Measurements from ENCODE around the gene MGMT. TPM values are rescaled to one million over a fixed set of nuclear protein-coding genes. Genes with fewer than 3 reads are reported as not detected.

Gene MGMT
- total and polyA plus RNA-seq, 9 donors = 13.2 to 28.5 (median 15.8) TPM

DNA sequence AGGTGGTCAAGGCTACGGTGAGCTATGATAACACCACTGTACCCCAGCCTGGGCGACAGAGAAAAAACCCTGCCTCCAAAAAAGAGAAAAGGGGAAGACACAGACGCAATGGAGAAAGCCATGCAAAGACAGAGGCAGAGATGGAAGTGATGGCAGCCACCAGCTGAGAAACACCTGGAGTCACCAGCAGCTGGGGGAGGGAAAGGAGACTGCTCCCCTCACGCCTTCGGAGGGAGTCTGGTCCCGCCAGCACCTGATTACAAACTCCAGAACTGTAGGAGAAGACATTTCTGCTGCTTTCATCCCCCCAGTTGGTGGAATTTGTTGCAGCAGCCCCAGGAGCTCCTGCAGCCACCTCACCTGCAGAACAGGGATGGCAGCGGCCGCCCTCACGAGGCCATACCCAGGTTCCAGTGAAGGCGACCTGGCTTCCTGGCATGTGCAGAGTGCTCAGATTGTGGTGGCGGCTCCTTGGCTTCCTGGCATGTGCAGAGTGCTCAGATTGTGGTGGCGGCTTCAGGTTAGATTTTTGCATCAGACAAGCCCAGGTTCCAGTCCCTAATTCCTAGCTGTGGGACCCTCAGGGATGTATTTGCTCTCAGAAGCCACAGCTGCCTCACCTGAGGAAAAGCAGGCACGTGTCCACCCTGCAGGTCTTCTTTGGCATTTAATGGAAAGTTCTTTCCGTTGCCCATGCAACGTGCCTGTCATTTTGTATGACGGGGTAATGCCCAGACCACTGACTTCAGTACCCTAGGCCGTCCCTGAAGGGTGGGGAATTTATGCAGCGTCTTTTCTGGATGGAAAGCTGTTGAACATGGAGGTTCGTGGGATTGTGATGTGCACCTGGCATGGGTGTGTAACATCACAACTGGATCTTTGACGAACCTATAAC, 314.1 kb downstream of the MGMT start:
- no peak for DNase-seq
- H3K27ac ChIP-seq (ENCODE audit: low read length) = no peak overlapping the region
- no peak overlapping the region for H3K4me3 ChIP-seq (ENCODE audit: low read length)
- WGBS (ENCODE audit: insufficient coverage) = 94% methylated on average over 16 of the region's 20 CpGs
- peaks cover 19% of the 10 kb centered on the region for H3K4me1 ChIP-seq (ENCODE audit: control insufficient read depth, insufficient read depth, low read length)
- H3K27me3 ChIP-seq (ENCODE audit: control insufficient read depth, insufficient read depth, low read length) = no peaks in the 10 kb centered on the region
- H3K36me3 ChIP-seq (ENCODE audit: control insufficient read depth, insufficient read depth, low read length) = no peaks in the 10 kb centered on the region
- no peaks in the 10 kb centered on the region for H3K9me3 ChIP-seq (replicated peaks; ENCODE audit: control insufficient read depth, low read depth, low read length)

DNA sequence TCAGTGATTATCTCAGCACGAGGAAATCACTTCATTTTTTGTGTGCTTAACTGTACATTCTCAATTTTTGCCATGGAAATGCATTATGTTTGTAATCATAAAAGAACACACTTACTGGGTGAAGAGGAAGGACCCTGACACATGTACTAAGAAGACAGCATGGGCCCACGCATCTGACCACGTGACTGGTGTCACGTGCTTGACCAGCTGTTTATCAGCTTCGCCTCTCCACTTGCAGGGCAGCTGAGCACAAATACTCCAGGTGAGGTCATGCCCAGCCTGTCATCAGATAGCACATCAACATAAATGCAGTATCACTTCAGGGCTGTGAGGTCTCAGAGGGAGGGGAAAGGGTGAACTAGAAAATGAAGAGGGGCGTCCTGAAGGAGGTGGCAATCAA, 317.2 kb downstream of the MGMT start:
- Histone ChIP-seq H3K27me3 (ENCODE audit: control insufficient read depth, insufficient read depth, low read length) (no peaks in the 10 kb centered on the region), H3K4me1 (ENCODE audit: control insufficient read depth, insufficient read depth, low read length) (peaks cover 32% of the 10 kb centered on the region), H3K27ac (ENCODE audit: low read length) (no peak overlapping the region), H3K4me3 (ENCODE audit: low read length) (no peak overlapping the region), H3K36me3 (ENCODE audit: control insufficient read depth, insufficient read depth, low read length) (no peaks in the 10 kb centered on the region), H3K9me3 (replicated peaks; ENCODE audit: control insufficient read depth, low read depth, low read length) (no peaks in the 10 kb centered on the region)
- DNase-seq = no peak
- 75% methylated on average over 1 of the region's 6 CpGs for WGBS (ENCODE audit: insufficient coverage)

DNA sequence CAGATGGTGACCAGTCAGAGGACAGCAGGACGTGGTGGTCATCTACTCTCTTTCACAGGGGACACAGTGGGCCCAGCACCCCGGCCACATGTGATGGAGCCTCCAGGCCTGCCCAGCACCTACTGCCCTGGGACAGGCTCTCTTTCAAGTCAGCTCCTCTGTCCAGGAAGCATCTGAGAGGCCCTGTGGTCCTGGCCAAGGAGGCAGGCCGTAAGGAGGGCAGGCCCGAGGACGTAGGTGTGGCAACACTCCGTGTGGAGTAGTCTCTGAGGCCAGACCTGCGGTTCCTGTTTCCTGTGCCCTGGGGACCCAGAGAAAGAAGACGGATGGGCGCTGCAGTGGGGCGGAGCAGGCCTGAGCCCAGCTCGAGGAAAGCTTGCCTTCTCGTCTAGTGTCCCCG, 317.9 kb downstream of the MGMT start:
- no peaks in the 10 kb centered on the region for H3K36me3 ChIP-seq (ENCODE audit: control insufficient read depth, insufficient read depth, low read length)
- DNase-seq = no peak
- WGBS (ENCODE audit: insufficient coverage) = 59% methylated on average over 8 of the region's 13 CpGs
- no peaks in the 10 kb centered on the region for H3K9me3 ChIP-seq (replicated peaks; ENCODE audit: control insufficient read depth, low read depth, low read length)
- no peak overlapping the region for H3K27ac ChIP-seq (ENCODE audit: low read length)
- H3K27me3 ChIP-seq (ENCODE audit: control insufficient read depth, insufficient read depth, low read length) = no peaks in the 10 kb centered on the region
- no peak overlapping the region for H3K4me3 ChIP-seq (ENCODE audit: low read length)
- H3K4me1 ChIP-seq (ENCODE audit: control insufficient read depth, insufficient read depth, low read length) = peaks cover 28% of the 10 kb centered on the region

DNA sequence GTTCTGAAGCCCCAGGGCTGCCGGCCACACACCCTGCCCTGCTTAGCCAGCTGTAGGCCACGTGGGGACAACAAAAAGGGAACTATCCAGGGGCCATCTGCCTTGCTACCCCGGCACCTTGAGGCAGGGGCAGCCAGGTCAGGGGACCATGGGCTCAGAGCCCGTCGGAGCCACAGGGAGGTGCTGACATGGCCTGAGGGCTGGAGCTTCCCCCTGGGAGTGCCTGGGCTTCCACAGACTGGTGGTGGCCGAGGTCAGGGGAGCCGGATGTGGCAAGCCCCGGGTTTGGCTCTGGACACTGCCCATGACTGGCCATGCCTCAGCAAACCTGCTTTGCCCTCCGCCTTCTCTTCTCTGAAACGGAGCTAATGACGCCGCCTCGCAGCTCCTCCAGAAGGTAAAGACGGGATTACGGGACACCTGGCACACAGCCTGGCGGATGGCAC, 318.5 kb downstream of the MGMT start:
- Histone ChIP-seq H3K27ac (ENCODE audit: low read length) (no peak overlapping the region), H3K4me3 (ENCODE audit: low read length) (no peak overlapping the region), H3K27me3 (ENCODE audit: control insufficient read depth, insufficient read depth, low read length) (no peaks in the 10 kb centered on the region), H3K36me3 (ENCODE audit: control insufficient read depth, insufficient read depth, low read length) (no peaks in the 10 kb centered on the region), H3K4me1 (ENCODE audit: control insufficient read depth, insufficient read depth, low read length) (peaks cover 26% of the 10 kb centered on the region), H3K9me3 (replicated peaks; ENCODE audit: control insufficient read depth, low read depth, low read length) (no peaks in the 10 kb centered on the region)
- no peak for DNase-seq
- WGBS (ENCODE audit: insufficient coverage) = 77% methylated on average over 16 of the region's 16 CpGs

DNA sequence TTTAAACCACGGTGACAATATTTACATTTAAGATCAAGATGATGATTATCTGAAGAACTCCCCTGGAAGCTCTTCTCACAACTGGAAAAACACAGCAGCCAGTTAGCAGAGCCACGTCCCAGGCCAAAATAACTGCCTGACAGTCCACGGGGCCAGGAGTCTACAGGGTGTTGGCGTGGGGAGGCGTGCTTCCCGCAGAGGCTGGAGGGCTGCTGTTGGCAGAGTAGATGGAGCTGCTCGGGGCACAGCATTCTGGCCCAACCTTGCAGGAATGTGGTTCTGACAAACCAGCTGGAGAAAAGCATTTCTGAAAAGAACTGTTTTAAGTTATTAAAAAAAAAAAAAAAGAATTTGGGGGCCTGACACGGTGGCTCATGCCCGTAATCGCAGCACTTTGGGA, 319.2 kb downstream of the MGMT start:
- Histone ChIP-seq H3K36me3 (ENCODE audit: control insufficient read depth, insufficient read depth, low read length) (no peaks in the 10 kb centered on the region), H3K9me3 (replicated peaks; ENCODE audit: control insufficient read depth, low read depth, low read length) (no peaks in the 10 kb centered on the region), H3K4me3 (ENCODE audit: low read length) (no peak overlapping the region), H3K27me3 (ENCODE audit: control insufficient read depth, insufficient read depth, low read length) (no peaks in the 10 kb centered on the region), H3K27ac (ENCODE audit: low read length) (no peak overlapping the region), H3K4me1 (ENCODE audit: control insufficient read depth, insufficient read depth, low read length) (peaks cover 31% of the 10 kb centered on the region)
- 53% methylated on average over 8 of the region's 10 CpGs for WGBS (ENCODE audit: insufficient coverage)
- no peak for DNase-seq

DNA sequence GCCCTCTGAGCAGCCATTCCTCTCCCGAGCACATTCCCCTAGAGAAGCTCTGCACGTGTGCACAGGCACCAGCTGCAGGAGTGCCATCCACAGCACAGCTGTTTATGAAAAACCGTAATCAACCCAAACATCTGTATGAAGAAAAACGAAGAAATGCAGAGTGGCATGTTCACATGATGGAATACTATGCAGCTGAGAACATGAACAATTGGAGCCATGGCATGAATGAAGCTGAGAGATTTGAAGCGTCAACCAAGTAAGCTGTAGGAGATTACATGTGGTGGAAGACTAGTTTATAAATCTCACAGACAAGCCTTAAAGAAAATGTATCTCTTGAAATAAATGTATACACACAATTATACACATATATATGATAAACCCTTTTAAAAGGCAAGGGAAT, 320.5 kb downstream of the MGMT start:
- Histone ChIP-seq H3K27me3 (ENCODE audit: control insufficient read depth, insufficient read depth, low read length) (no peaks in the 10 kb centered on the region), H3K9me3 (replicated peaks; ENCODE audit: control insufficient read depth, low read depth, low read length) (no peaks in the 10 kb centered on the region), H3K27ac (ENCODE audit: low read length) (no peak overlapping the region), H3K4me3 (ENCODE audit: low read length) (no peak overlapping the region), H3K36me3 (ENCODE audit: control insufficient read depth, insufficient read depth, low read length) (no peaks in the 10 kb centered on the region), H3K4me1 (ENCODE audit: control insufficient read depth, insufficient read depth, low read length) (peaks cover 39% of the 10 kb centered on the region)
- no CpG with 5 or more reads among the region's 5 CpGs for WGBS (ENCODE audit: insufficient coverage)
- no peak for DNase-seq

DNA sequence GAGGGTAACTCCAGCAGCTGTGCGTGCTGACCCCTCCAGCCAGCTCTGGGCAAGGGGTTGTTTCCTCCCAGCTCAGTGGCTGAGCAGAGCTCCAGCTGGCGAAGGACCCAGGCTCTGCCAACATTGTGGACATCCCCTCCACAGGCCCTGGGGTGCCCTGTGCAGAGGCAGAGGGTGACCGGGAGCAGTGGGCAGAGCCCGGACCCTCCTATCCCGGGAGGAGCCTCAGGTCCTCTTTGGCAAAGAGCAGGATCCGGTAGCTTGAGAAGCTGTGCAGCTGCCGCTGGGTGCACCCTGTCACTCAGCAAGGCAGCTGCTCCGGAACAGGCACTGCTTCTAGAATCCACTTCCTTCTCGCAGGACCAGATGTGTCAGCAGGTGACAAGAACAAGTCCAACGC, 321.2 kb downstream of the MGMT start:
- no peaks in the 10 kb centered on the region for H3K9me3 ChIP-seq (replicated peaks; ENCODE audit: control insufficient read depth, low read depth, low read length)
- no peak overlapping the region for H3K27ac ChIP-seq (ENCODE audit: low read length)
- no peak overlapping the region for H3K4me3 ChIP-seq (ENCODE audit: low read length)
- peak; percentile 79 for DNase-seq
- H3K27me3 ChIP-seq (ENCODE audit: control insufficient read depth, insufficient read depth, low read length) = no peaks in the 10 kb centered on the region
- H3K36me3 ChIP-seq (ENCODE audit: control insufficient read depth, insufficient read depth, low read length) = no peaks in the 10 kb centered on the region
- peaks cover 45% of the 10 kb centered on the region for H3K4me1 ChIP-seq (ENCODE audit: control insufficient read depth, insufficient read depth, low read length)
- WGBS (ENCODE audit: insufficient coverage) = 77% methylated on average over 9 of the region's 10 CpGs

DNA sequence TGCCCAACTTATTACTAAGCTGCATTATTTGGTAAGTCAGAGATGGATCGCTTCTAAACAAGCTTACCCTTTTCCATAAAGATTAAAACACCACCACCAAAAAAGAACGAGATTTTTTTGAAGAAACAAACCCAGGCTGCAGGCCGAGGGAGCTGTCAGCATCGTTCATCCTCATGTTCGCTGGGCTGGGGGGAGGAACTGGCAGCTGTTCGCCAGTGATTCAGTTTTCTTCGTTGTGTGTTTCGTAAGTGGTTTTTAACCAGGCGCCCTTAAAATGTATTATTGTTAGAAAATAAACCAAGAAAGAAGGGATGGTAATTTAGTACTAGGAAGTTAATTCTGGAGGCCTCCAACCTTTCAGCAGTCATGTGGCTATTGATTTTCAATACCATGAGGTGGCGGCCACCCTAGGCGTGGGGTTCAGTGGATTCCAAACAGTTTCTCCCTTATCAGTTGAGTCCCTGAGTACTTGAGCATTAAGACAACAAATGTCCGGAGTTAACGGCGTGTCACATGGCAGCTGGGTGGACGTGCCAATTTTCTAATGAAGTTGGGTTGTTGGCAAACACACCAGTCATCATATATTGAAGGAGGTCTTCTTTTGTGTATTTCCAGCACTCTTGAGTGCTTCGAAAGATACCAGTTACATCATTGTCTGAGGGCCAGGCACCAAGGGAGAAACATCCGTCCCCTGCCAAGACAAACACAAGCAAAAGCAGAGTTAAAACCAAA, 323.8 kb downstream of the MGMT start:
- 85% methylated on average over 9 of the region's 17 CpGs for WGBS (ENCODE audit: insufficient coverage)
- H3K27ac ChIP-seq (ENCODE audit: low read length) = no peak overlapping the region
- DNase-seq = peak; percentile 41
- no peaks in the 10 kb centered on the region for H3K27me3 ChIP-seq (ENCODE audit: control insufficient read depth, insufficient read depth, low read length)
- peaks cover 42% of the 10 kb centered on the region for H3K4me1 ChIP-seq (ENCODE audit: control insufficient read depth, insufficient read depth, low read length)
- H3K9me3 ChIP-seq (replicated peaks; ENCODE audit: control insufficient read depth, low read depth, low read length) = no peaks in the 10 kb centered on the region
- no peak overlapping the region for H3K4me3 ChIP-seq (ENCODE audit: low read length)
- no peaks in the 10 kb centered on the region for H3K36me3 ChIP-seq (ENCODE audit: control insufficient read depth, insufficient read depth, low read length)

DNA sequence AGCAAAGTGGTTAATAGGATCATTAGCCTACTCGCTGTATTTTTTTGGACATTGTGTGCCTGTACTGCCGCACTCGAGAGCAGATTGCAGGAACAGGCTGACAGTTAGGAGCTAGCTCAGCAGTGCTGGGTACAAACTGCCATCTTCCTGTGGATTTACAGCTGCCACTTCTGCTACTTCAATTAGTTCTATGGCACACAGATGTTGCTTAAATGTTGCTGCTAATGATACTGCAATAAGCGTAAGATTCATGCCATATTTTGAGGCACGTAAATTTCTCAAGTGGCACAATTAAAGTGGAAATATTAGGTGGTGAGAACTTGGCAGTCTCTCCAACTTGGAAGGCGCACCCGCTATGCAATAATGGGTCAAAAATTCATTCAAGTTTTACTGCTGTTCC, 325.1 kb downstream of the MGMT start:
- Histone ChIP-seq H3K4me1 (ENCODE audit: control insufficient read depth, insufficient read depth, low read length) (peaks cover 33% of the 10 kb centered on the region), H3K27me3 (ENCODE audit: control insufficient read depth, insufficient read depth, low read length) (no peaks in the 10 kb centered on the region), H3K9me3 (replicated peaks; ENCODE audit: control insufficient read depth, low read depth, low read length) (no peaks in the 10 kb centered on the region), H3K27ac (ENCODE audit: low read length) (no peak overlapping the region), H3K4me3 (ENCODE audit: low read length) (no peak overlapping the region), H3K36me3 (ENCODE audit: control insufficient read depth, insufficient read depth, low read length) (no peaks in the 10 kb centered on the region)
- 34% methylated on average over 6 of the region's 7 CpGs for WGBS (ENCODE audit: insufficient coverage)
- DNase-seq = peak; percentile 59

DNA sequence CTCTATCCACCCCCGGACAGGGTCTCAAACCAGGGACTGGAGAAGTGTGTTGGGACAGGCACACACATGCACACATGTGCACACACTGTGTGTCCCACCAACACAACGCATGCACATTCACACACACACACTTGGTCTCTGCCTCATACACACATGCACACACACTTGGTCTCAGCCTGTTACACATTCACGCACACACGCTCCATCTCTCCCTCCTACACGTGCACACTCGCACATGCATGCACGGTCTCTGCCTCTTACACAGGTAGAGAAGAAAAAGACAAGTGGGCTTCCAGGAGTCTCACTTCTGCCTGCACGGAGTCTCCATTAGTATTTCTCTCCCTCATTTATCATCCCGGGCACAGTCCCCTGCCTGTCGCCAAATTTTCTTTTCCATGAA, 325.8 kb downstream of the MGMT start:
- Histone ChIP-seq H3K36me3 (ENCODE audit: control insufficient read depth, insufficient read depth, low read length) (no peaks in the 10 kb centered on the region), H3K27me3 (ENCODE audit: control insufficient read depth, insufficient read depth, low read length) (no peaks in the 10 kb centered on the region), H3K4me1 (ENCODE audit: control insufficient read depth, insufficient read depth, low read length) (peaks cover 33% of the 10 kb centered on the region), H3K4me3 (ENCODE audit: low read length) (no peak overlapping the region), H3K27ac (ENCODE audit: low read length) (peak overlapping the region; percentile 4), H3K9me3 (replicated peaks; ENCODE audit: control insufficient read depth, low read depth, low read length) (no peaks in the 10 kb centered on the region)
- 43% methylated on average over 9 of the region's 10 CpGs for WGBS (ENCODE audit: insufficient coverage)
- DNase-seq = no peak

Measured in muscle of leg (tissue), 11 donors.